ENCODE data around the gene FHDC1.
A peak's percentile ranks its signal among the peaks of the same experiment; 100 is the strongest.
"Not testable (repeated sequence)": the region's sequence is repeated elsewhere in the genome, so short reads cannot be mapped to it uniquely, and the experiment has no call there.

Gene FHDC1

GRCh38 chr4:152935631-152936445, at the start of gene FHDC1:
TSS of gene FHDC1 (plus strand) at chr4:152936323. CDS start at chr4:152943058, 6,735 bp downstream.
- DNase-seq: no peak

- DNase-seq: no peak
These were observed 48.1 kb upstream of the FHDC1 start for GRCh38 chr4:152887981-152888380.

GRCh38 chr4:152892974-152893373, 43.1 kb upstream of the FHDC1 start:
- no peak for DNase-seq

GRCh38 chr4:152894673-152895072, 41.5 kb upstream of the FHDC1 start:
- peak; percentile 74 for DNase-seq

- DNase-seq: peak; percentile 48
These were observed 39.3 kb upstream of the FHDC1 start for GRCh38 chr4:152896811-152897210.

- DNase-seq: not testable (repeated sequence)
These were observed 38.0 kb upstream of the FHDC1 start for GRCh38 chr4:152898133-152898532.

- DNase-seq: no peak
These were observed 37.5 kb upstream of the FHDC1 start for GRCh38 chr4:152898606-152899005.

GRCh38 chr4:152900395-152900794, 35.7 kb upstream of the FHDC1 start:
- DNase-seq: no peak

GRCh38 chr4:152901205-152901604, 34.9 kb upstream of the FHDC1 start:
- no peak for DNase-seq

- no peak for DNase-seq
These were observed 32.5 kb upstream of the FHDC1 start for GRCh38 chr4:152903658-152904057.

- DNase-seq: no peak
These were observed 26.2 kb upstream of the FHDC1 start for GRCh38 chr4:152909901-152910300.

GRCh38 chr4:152910521-152910920, 25.6 kb upstream of the FHDC1 start:
- no peak for DNase-seq

- DNase-seq: no peak
These were observed 18.4 kb upstream of the FHDC1 start for GRCh38 chr4:152917543-152918395.

- no peak for DNase-seq
These were observed 16.3 kb upstream of the FHDC1 start for GRCh38 chr4:152919826-152920225.

GRCh38 chr4:152920768-152921167, 15.4 kb upstream of the FHDC1 start:
- peak; percentile 28 for DNase-seq

- no peak for DNase-seq
These were observed 14.8 kb upstream of the FHDC1 start for GRCh38 chr4:152921284-152921683.

GRCh38 chr4:152925851-152926250, 10.3 kb upstream of the FHDC1 start:
- no peak for DNase-seq

GRCh38 chr4:152926959-152927358, 9.2 kb upstream of the FHDC1 start:
- DNase-seq: no peak

GRCh38 chr4:152927737-152928136, 8.4 kb upstream of the FHDC1 start:
- DNase-seq: no peak

- DNase-seq: no peak
These were observed 7.8 kb upstream of the FHDC1 start for GRCh38 chr4:152928286-152928685.

GRCh38 chr4:152929888-152930287, 6.2 kb upstream of the FHDC1 start:
- no peak for DNase-seq

- no peak for DNase-seq
These were observed 980 bp upstream of the FHDC1 start for GRCh38 chr4:152935143-152935542.

GRCh38 chr4:152936446-152937335, 568 bp downstream of the FHDC1 start:
- DNase-seq: no peak
